Parathyroid adenoma (tissue), 2 donors: Measurements from ENCODE around the gene MNX1.

Source experiments
- H2AFZ ChIP-seq: fragments of 300-600 bp; sonication (generic); one replicate; pipeline ENCODE4 v1.7.0; 2017; ENCODE audit warnings: antibody characterized with exemption, mild to moderate bottlenecking
- H3K27ac ChIP-seq: fragments of 300-600 bp; sonication (generic); one replicate; pipeline ENCODE4 v1.7.0; 2017
- H3K27me3 ChIP-seq: fragments of 300-600 bp; sonication (generic); one replicate; pipeline ENCODE4 v1.7.0; 2017; ENCODE audit warnings: low read length; ENCODE audit not compliant: control insufficient read depth, insufficient read depth
- H3K36me3 ChIP-seq: fragments of 300-600 bp; sonication (generic); one replicate; pipeline ENCODE4 v1.7.0; 2017; ENCODE audit warnings: low read length; ENCODE audit not compliant: control insufficient read depth, insufficient read depth
- H3K4me1 ChIP-seq: fragments of 300-600 bp; sonication (generic); one replicate; pipeline ENCODE4 v1.7.0; 2017; ENCODE audit warnings: control low read depth
- H3K4me2 ChIP-seq: fragments of 300-600 bp; sonication (generic); one replicate; pipeline ENCODE4 v1.7.0; 2017; ENCODE audit warnings: low read length
- H3K4me3 ChIP-seq: fragments of 300-600 bp; sonication (generic); one replicate; pipeline ENCODE4 v1.7.0; 2017; ENCODE audit warnings: low read depth, low read length
- H3K79me2 ChIP-seq: fragments of 300-600 bp; sonication (generic); one replicate; pipeline ENCODE4 v1.7.0; 2017; ENCODE audit warnings: control low read depth
- H3K9ac ChIP-seq: fragments of 300-600 bp; sonication (generic); one replicate; pipeline ENCODE4 v1.7.0; 2017; ENCODE audit warnings: mild to moderate bottlenecking
- H3K9me3 ChIP-seq: fragments of 300-600 bp; sonication (generic); one replicate; pipeline ENCODE4 v1.7.0; 2017; ENCODE audit warnings: low read length; ENCODE audit not compliant: control insufficient read depth
- TF ChIP-seq, protein P1 (sequence below): fragments of 300-600 bp; sonication (generic); IDR thresholded peaks from one replicate; pipeline ENCODE4 v1.7.0; 2017; ENCODE audit warnings: antibody characterized with exemption, mild to moderate bottlenecking
- donor health status: primary hyperparathyroidism.

Gene MNX1

DNA sequence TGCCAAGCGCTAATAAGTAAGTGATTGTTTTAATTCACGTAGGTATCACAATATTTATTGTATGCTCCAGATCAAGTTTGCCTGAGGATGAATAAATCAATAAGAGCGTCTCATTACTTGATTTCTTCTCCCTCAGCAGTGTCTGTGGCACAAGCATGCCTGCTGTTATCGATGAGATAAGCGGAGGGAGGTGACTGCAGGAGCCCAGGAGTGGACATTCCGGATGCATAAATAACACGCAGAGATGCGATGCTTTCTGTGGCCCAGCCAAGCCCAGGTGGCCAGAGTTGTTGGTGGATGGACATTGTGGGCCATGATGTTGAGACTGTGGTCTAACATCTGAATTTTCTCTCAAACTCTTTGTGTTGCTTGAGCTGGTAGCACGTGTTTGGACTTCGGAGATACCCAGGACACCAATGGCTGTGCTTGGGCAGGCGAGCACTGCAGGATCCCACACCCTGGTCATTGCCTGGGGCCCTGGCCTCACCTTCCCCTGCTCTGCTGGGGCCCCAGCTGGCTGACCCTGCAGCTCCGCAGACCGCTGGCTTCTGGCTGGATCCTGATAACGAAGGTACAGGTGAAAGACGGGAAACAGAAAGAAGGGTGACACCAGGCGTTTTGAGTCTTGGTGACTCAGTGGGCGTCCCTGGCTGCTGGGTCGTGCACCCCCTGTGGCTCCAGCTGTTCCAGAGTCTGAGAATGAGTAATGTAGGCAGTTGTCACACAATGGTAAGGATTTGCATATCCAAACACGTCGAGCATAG is 31.2 kb upstream of the MNX1 start:
- no peaks in the 10 kb centered on the region for H3K36me3 ChIP-seq
- no peak overlapping the region for H3K4me3 ChIP-seq
- no peak overlapping the region for H3K9ac ChIP-seq
- H2AFZ ChIP-seq: no peak overlapping the region
- no peak overlapping the region for H3K4me2 ChIP-seq
- H3K27me3 ChIP-seq: no peaks in the 10 kb centered on the region
- no peaks in the 10 kb centered on the region for H3K4me1 ChIP-seq
- no peaks in the 10 kb centered on the region for H3K9me3 ChIP-seq
- TF ChIP-seq, protein P1, sequence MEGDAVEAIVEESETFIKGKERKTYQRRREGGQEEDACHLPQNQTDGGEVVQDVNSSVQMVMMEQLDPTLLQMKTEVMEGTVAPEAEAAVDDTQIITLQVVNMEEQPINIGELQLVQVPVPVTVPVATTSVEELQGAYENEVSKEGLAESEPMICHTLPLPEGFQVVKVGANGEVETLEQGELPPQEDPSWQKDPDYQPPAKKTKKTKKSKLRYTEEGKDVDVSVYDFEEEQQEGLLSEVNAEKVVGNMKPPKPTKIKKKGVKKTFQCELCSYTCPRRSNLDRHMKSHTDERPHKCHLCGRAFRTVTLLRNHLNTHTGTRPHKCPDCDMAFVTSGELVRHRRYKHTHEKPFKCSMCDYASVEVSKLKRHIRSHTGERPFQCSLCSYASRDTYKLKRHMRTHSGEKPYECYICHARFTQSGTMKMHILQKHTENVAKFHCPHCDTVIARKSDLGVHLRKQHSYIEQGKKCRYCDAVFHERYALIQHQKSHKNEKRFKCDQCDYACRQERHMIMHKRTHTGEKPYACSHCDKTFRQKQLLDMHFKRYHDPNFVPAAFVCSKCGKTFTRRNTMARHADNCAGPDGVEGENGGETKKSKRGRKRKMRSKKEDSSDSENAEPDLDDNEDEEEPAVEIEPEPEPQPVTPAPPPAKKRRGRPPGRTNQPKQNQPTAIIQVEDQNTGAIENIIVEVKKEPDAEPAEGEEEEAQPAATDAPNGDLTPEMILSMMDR: no peak
- H3K79me2 ChIP-seq: no peaks in the 10 kb centered on the region
- no peak overlapping the region for H3K27ac ChIP-seq

DNA sequence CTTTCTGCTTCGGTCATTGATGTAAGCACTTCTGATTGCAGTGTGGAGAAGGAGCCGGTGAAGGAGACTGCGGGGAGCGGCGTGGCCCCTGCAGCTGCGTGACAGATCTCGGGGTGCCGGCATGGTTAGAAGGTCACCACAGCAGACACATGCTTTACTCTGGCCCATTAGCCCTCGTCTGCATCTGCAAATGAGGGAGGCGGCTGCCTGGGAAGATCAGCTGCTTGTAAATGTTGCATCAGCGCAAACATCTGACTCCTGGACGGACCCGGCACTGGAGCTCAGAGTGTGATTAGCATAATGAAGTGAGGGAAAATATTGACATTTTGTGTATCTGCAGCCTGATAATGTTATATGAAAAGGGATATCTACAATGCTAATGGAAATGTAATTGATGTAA is 30.5 kb upstream of the MNX1 start:
- H3K4me2 ChIP-seq: no peak overlapping the region
- TF ChIP-seq, protein P1: no peak

DNA sequence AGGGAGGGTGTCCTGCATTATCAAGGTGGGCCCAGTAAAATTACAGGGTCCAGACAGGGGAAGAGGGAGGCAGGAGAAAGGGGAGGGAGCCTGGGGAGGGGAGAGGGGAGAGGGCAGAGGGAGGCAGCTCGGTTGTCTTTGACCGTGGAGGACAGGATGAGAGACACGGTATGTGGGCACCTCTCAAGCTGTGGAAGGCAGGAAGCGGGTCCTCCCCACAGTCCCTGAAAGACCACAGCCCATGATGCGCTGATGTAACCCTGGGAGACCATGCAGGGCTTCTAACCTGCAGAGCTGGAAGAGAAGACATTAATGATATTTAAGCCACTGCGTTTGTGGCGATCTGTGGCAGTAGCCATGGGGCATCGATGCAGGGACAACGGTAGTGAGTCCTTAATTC is 27.2 kb upstream of the MNX1 start:
- H3K27me3 ChIP-seq: no peaks in the 10 kb centered on the region
- no peaks in the 10 kb centered on the region for H3K4me1 ChIP-seq
- H3K4me2 ChIP-seq: no peak overlapping the region
- H3K4me3 ChIP-seq: no peak overlapping the region
- no peak overlapping the region for H3K9ac ChIP-seq
- no peaks in the 10 kb centered on the region for H3K36me3 ChIP-seq
- no peaks in the 10 kb centered on the region for H3K9me3 ChIP-seq
- no peaks in the 10 kb centered on the region for H3K79me2 ChIP-seq
- TF ChIP-seq, protein P1: no peak
- no peak overlapping the region for H3K27ac ChIP-seq
- H2AFZ ChIP-seq: no peak overlapping the region

More for the DNA sequence above, 30.5 kb upstream of the MNX1 start:
- Histone ChIP-seq H3K36me3 (no peaks in the 10 kb centered on the region), H2AFZ (no peak overlapping the region), H3K4me3 (no peak overlapping the region), H3K9ac (no peak overlapping the region), H3K27me3 (no peaks in the 10 kb centered on the region), H3K79me2 (no peaks in the 10 kb centered on the region), H3K9me3 (no peaks in the 10 kb centered on the region), H3K4me1 (no peaks in the 10 kb centered on the region), H3K27ac (no peak overlapping the region)

DNA sequence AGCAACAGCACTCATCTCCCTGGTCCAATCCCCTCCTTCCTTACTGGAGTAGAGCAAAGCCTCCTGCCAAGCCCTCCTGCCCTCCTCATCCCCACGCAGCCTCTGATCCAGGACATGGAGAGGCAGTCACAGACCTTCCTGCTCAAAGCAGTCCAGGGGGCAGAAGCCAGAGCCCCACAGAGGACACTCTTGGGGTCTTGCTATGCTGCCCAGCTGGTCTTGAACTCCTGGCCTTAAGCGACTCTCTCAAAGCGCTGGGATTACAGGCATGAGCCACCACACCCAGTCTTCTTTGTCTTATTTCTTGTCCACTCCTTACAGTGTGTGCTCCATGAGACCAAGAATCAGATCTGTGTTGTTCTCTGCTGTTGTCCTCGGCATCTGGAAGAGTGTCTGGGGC is 26.6 kb upstream of the MNX1 start:
- Histone ChIP-seq H3K4me2 (no peak overlapping the region), H3K79me2 (no peaks in the 10 kb centered on the region), H3K4me1 (no peaks in the 10 kb centered on the region), H3K27me3 (no peaks in the 10 kb centered on the region), H2AFZ (no peak overlapping the region), H3K9me3 (no peaks in the 10 kb centered on the region), H3K4me3 (no peak overlapping the region), H3K9ac (no peak overlapping the region), H3K36me3 (no peaks in the 10 kb centered on the region), H3K27ac (no peak overlapping the region)
- TF ChIP-seq, protein P1: no peak

DNA sequence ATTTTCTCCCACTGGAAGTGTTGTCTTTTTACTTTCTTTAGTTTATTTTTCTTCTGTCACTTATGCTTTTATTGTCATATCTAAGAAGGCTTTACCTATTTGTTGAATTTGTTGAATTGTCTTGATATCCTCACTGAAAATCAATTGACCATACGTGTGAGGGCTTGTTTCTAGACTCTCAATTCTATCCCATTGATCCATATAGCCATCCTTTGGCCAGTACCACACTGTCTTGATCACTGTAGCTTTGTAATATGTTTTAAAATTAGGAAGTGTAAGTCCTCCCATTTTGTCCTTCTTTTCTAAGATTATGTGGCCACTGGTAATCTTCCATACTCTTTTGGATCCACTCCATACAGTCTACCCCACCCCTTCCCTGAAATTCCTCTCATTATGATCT is 25.5 kb upstream of the MNX1 start:
- no peaks in the 10 kb centered on the region for H3K4me1 ChIP-seq
- no peaks in the 10 kb centered on the region for H3K27me3 ChIP-seq

More for the DNA sequence above, 25.5 kb upstream of the MNX1 start:
- H3K4me2 ChIP-seq: no peak overlapping the region
- H3K36me3 ChIP-seq: no peaks in the 10 kb centered on the region
- H3K9ac ChIP-seq: no peak overlapping the region
- no peaks in the 10 kb centered on the region for H3K9me3 ChIP-seq
- H2AFZ ChIP-seq: no peak overlapping the region
- H3K79me2 ChIP-seq: no peaks in the 10 kb centered on the region
- no peak overlapping the region for H3K27ac ChIP-seq
- TF ChIP-seq, protein P1: no peak
- no peak overlapping the region for H3K4me3 ChIP-seq
